Gastroesophageal sphincter (tissue), 4 donors: ENCODE results near the gene LZTS2. TPM values are rescaled to one million over a fixed set of nuclear protein-coding genes. Genes with fewer than 3 reads are reported as not detected.

Experiments used
- ATAC-seq: fragments of 150-250 bp; one replicate; pipeline ENCODE4 v1.9.1; 2016; ENCODE audit warnings: mild to moderate bottlenecking, moderate library complexity
- H3K27ac ChIP-seq, 4 donors: fragments of 200-600 bp; sonication (generic) in 3 of 4; 1 replicate in 3 of 4; 2 replicates in 1 of 4; pipeline ENCODE4 v1.5.1; 2016 to 2019
- H3K27me3 ChIP-seq: fragments of 200-600 bp; sonication (generic); one replicate; pipeline ENCODE4 v1.5.1; 2019
- H3K36me3 ChIP-seq, 2 donors: fragments of 200-600 bp; sonication (generic); one replicate each; pipeline ENCODE4 v1.5.1; 2019; ENCODE audit warnings: control low read depth in 1 of 2
- H3K4me1 ChIP-seq, 3 donors: fragments of 200-600 bp; sonication (generic); 1 replicate in 2 of 3; 2 replicates in 1 of 3; pipeline ENCODE4 v1.5.1; 2016 to 2019; ENCODE audit warnings: control low read depth in 2 of 3
- H3K4me3 ChIP-seq, 2 donors: fragments of 200-600 bp; sonication (generic); one replicate each; pipeline ENCODE4 v1.5.1; 2019; ENCODE audit warnings: mild to moderate bottlenecking in 1 of 2, moderate library complexity in 1 of 2
- H3K9me3 ChIP-seq, 3 donors: fragments of 200-600 bp; sonication (generic); one replicate each; pipeline ENCODE4 v1.5.1; 2017 to 2019; ENCODE audit warnings: control low read depth in 2 of 3
- CTCF ChIP-seq, 4 experiments: fragments of 200-600 bp in 2 of 4; fragments of 450-650 bp in 2 of 4; sonication (generic) in 1 of 4; IDR thresholded peaks; one replicate each; pipeline ENCODE4 v1.5.1; 2017 to 2019; ENCODE audit warnings: antibody characterized with exemption in 4 of 4, mild to moderate bottlenecking in 2 of 4, moderate library complexity in 2 of 4
- EP300 ChIP-seq: sonication (generic); formaldehyde crosslinking; IDR thresholded peaks from one replicate; pipeline ENCODE4 v1.6.1; 2017; ENCODE audit warnings: antibody characterized with exemption, mild to moderate bottlenecking
- POLR2A ChIP-seq, 2 donors: fragments of 450-650 bp; IDR thresholded peaks; one replicate each; pipeline ENCODE4 v1.6.1; 2017; ENCODE audit warnings: antibody characterized with exemption in 2 of 2, mild to moderate bottlenecking in 2 of 2, moderate library complexity in 1 of 2
- POLR2AphosphoS5 ChIP-seq: sonication (generic); formaldehyde crosslinking; IDR thresholded peaks from one replicate; pipeline ENCODE4 v1.6.1; 2017; ENCODE audit warnings: antibody characterized with exemption
- WGBS, 2 donors: methylation state at CpG; one replicate each; pipeline ENCODE4 v1.1.5; 2018; ENCODE audit warnings: low coverage in 1 of 2; 5-methylcytosine and 5-hydroxymethylcytosine counted together
- total RNA-seq, 4 donors: library from RNA; depleted of rRNA; stranded (reverse); fragments of >200 nt; gene quantifications; one replicate each; pipeline ENCODE4 v1.1.0, GENCODE V29; 2016

Gene LZTS2
- total RNA-seq, result 100 to 1,000 TPM; 134 to 181 (median 141) TPM

- ATAC-seq, result no peak
- no CpG with 5 or more reads among the region's 44 CpGs for WGBS, 2 donors
- TF ChIP-seq POLR2A (IDR thresholded peaks at IDR 0.05) (no peak), CTCF (IDR thresholded peaks at IDR 0.05) (no peak), EP300 (no peak), POLR2AphosphoS5 (no peak)
- peak within 1 kb of the TSS; percentile 96 to 99 (median 99) for H3K27ac ChIP-seq
- H3K36me3 ChIP-seq, result peaks cover 0 to 25% of the 10 kb centered on the region in 2 donors
- H3K4me3 ChIP-seq, result peak within 1 kb of the TSS; percentile 72 to 81
- peaks cover 2 to 75% (median 24%) of the 10 kb centered on the region in 3 donors for H3K4me1 ChIP-seq
- H3K27me3 ChIP-seq, result no peaks in the 10 kb centered on the region
- no peaks in the 10 kb centered on the region for H3K9me3 ChIP-seq
These were observed at the start of gene LZTS2 for GRCh38 chr10:100999742-101000126. LZTS2 (plus strand) TSS chr10:100999808; CDS start chr10:101002539, 2,731 bp downstream.

GRCh38 chr10:100960251-100960650, 39.4 kb upstream of the LZTS2 start:
- H3K4me3 ChIP-seq, result no peak overlapping the region
- no peak for ATAC-seq
- TF ChIP-seq EP300 (no peak), CTCF (IDR thresholded peaks at IDR 0.05) (no peak), POLR2AphosphoS5 (no peak), POLR2A (IDR thresholded peaks at IDR 0.05) (no peak)
- H3K27ac ChIP-seq, result no peak overlapping the region
- H3K9me3 ChIP-seq, result no peaks in the 10 kb centered on the region
- peaks cover 4 to 97% of the 10 kb centered on the region in 2 donors for H3K36me3 ChIP-seq
- no peaks in the 10 kb centered on the region for H3K27me3 ChIP-seq
- H3K4me1 ChIP-seq, result no peaks in the 10 kb centered on the region

- H3K36me3 ChIP-seq, result peaks cover 4 to 91% of the 10 kb centered on the region in 2 donors
- H3K4me1 ChIP-seq, result no peaks in the 10 kb centered on the region
- 70 to 81% methylated on average over 2 to 4 of the region's 4 CpGs for WGBS, 2 donors
- H3K9me3 ChIP-seq, result no peaks in the 10 kb centered on the region
- H3K27me3 ChIP-seq, result no peaks in the 10 kb centered on the region
- H3K4me3 ChIP-seq, result no peak overlapping the region
- TF ChIP-seq POLR2A (IDR thresholded peaks at IDR 0.05) (no peak), EP300 (no peak), CTCF (IDR thresholded peaks at IDR 0.05) (no peak), POLR2AphosphoS5 (no peak)
- no peak for ATAC-seq
- no peak overlapping the region for H3K27ac ChIP-seq
These were observed 37.1 kb upstream of the LZTS2 start for GRCh38 chr10:100962351-100963080.

- 100% methylated on average over 1 of the region's 1 CpG; no CpG with 5 or more reads in 1 of the 2 donors for WGBS, 2 donors
- peaks cover 4 to 78% of the 10 kb centered on the region in 2 donors for H3K36me3 ChIP-seq
These were observed 35.8 kb upstream of the LZTS2 start for GRCh38 chr10:100963826-100964225.

More at GRCh38 chr10:100963826-100964225, 35.8 kb upstream of the LZTS2 start:
- Histone ChIP-seq H3K27me3 (no peaks in the 10 kb centered on the region), H3K4me3 (no peak overlapping the region), H3K27ac (no peak overlapping the region), H3K4me1 (peaks cover 0 to 6% (median 4%) of the 10 kb centered on the region in 3 donors), H3K9me3 (no peaks in the 10 kb centered on the region)
- TF ChIP-seq EP300 (no peak), POLR2A (IDR thresholded peaks at IDR 0.05) (no peak), CTCF (IDR thresholded peaks at IDR 0.05) (no peak), POLR2AphosphoS5 (no peak)
- ATAC-seq, result no peak
